OCI-LY7 (cell line): ENCODE results near the gene DNAH17. TPM values are rescaled to one million over a fixed set of nuclear protein-coding genes. Genes with fewer than 3 reads are reported as not detected.

Experiments used
- BruUV-seq: library from RNA; stranded (reverse); fragments of 400-500 nt; replicated peaks from 2 replicates; lab custom pipeline; 2021; lab: Mats Ljungman, UMichigan
- CTCF ChIA-PET: fragments of 300-600 bp; sonication (Branson Sonifier 250); formaldehyde crosslinking; loops from one replicate; lab custom pipeline; 2022; ENCODE audit warnings: antibody characterized with exemption; ENCODE audit not compliant: unreplicated experiment; lab: Charles Lee
- POLR2A ChIA-PET: fragments of 300-600 bp; sonication (Branson Sonifier 250); formaldehyde crosslinking; loops from one replicate; lab custom pipeline; 2022; ENCODE audit warnings: antibody characterized with exemption; lab: Charles Lee
- DNase-seq: peaks from one replicate; pipeline ENCODE4 v3.0.0-alpha.2; 2015; ENCODE audit warnings: low spot score
- H2AFZ ChIP-seq: fragments of 200-600 bp; sonication (generic), shearing (Covaris generic); 2 replicates; pipeline ENCODE4 v1.6.1; 2014; ENCODE audit warnings: mild to moderate bottlenecking, antibody characterized with exemption, low read length, moderate library complexity
- H3K27ac ChIP-seq: fragments of 200-600 bp; sonication (generic); 2 replicates; pipeline ENCODE4 v1.5.1; 2014; ENCODE audit warnings: mixed run types, low read depth, mild to moderate bottlenecking, moderate library complexity, low read length, inconsistent platforms; ENCODE audit not compliant: poor library complexity, severe bottlenecking
- H3K36me3 ChIP-seq: fragments of 200-600 bp; sonication (generic); 2 replicates; pipeline ENCODE4 v1.6.1; 2014; ENCODE audit warnings: mild to moderate bottlenecking, antibody characterized with exemption, low read length, moderate library complexity, mixed read lengths; ENCODE audit not compliant: insufficient read depth
- H3K4me1 ChIP-seq: fragments of 200-600 bp; sonication (generic); 2 replicates; pipeline ENCODE4 v1.5.1; 2014; ENCODE audit warnings: mild to moderate bottlenecking, low read length; ENCODE audit not compliant: insufficient read depth, poor library complexity, severe bottlenecking
- H3K4me2 ChIP-seq: fragments of 200-600 bp; sonication (generic); 2 replicates; pipeline ENCODE4 v1.6.1; 2014; ENCODE audit warnings: mild to moderate bottlenecking, low read length
- H3K4me3 ChIP-seq: fragments of 200-600 bp; sonication (generic); 2 replicates; pipeline ENCODE4 v1.5.1; 2014; ENCODE audit warnings: mild to moderate bottlenecking, low read depth, low read length; ENCODE audit not compliant: poor library complexity, severe bottlenecking
- H3K79me2 ChIP-seq: fragments of 200-600 bp; sonication (generic); 2 replicates; pipeline ENCODE4 v1.6.1; 2016; ENCODE audit warnings: low read depth, mild to moderate bottlenecking, low read length, moderate library complexity, mixed read lengths; ENCODE audit not compliant: insufficient read depth
- H3K9me2 ChIP-seq: fragments of 200-600 bp; sonication (generic); 2 replicates; pipeline ENCODE4 v1.6.1; 2016; ENCODE audit warnings: mild to moderate bottlenecking, low read length, mixed read lengths; ENCODE audit not compliant: insufficient read depth
- H3K9me3 ChIP-seq: fragments of 200-600 bp; sonication (generic); 2 replicates; pipeline ENCODE4 v1.6.1; 2014; ENCODE audit warnings: mild to moderate bottlenecking, mixed run types, low read length, mixed read lengths
- H4K20me1 ChIP-seq: fragments of 200-600 bp; sonication (generic); 2 replicates; pipeline ENCODE4 v1.6.1; 2014; ENCODE audit warnings: mild to moderate bottlenecking, antibody characterized with exemption, low read length, moderate library complexity, mixed read lengths; ENCODE audit not compliant: insufficient read depth
- CTCF ChIP-seq: fragments of 200-600 bp; sonication (generic); conservative IDR thresholded peaks from 2 replicates; pipeline ENCODE4 v1.5.1; 2014; ENCODE audit warnings: mild to moderate bottlenecking, antibody characterized with exemption, low read length, moderate library complexity, mixed read lengths
- EZH2phosphoT487 ChIP-seq: fragments of 200-600 bp; sonication (generic); IDR thresholded peaks from 2 replicates; pipeline ENCODE4 v1.6.1; 2018; ENCODE audit warnings: low read depth, borderline replicate concordance, mild to moderate bottlenecking, mixed run types, antibody characterized with exemption, low read length, moderate library complexity, mixed read lengths
- intact Hi-C: fragments of 100-400 bp; cut with micrococcal nuclease; formaldehyde crosslinking; loops from one replicate; pipeline ENCODE4 v1.10.0; 2022; ENCODE audit not compliant: unreplicated experiment
- total RNA-seq, 2 experiments: library from RNA; depleted of rRNA in 1 of 2; stranded (reverse); fragments of >200 nt in 1 of 2; shearing (Covaris generic) in 1 of 2; gene quantifications; 2 replicates each; pipeline ENCODE4 v1.2.3, GENCODE V29; 2014 to 2022

Gene DNAH17
- total RNA-seq, 2 experiments from 2014 or later, result 0.89 to 1.1 TPM

GRCh38 chr17:78449983-78450595, 127.1 kb downstream of the DNAH17 start:
- Histone ChIP-seq H3K79me2 (no peaks in the 10 kb centered on the region), H2AFZ (no peak overlapping the region), H3K27ac (no peak overlapping the region), H3K36me3 (no peaks in the 10 kb centered on the region), H3K4me1 (peaks cover 8% of the 10 kb centered on the region), H3K4me2 (no peak overlapping the region), H3K9me3 (no peaks in the 10 kb centered on the region), H3K4me3 (no peak overlapping the region), H3K9me2 (no peaks in the 10 kb centered on the region), H4K20me1 (no peaks in the 10 kb centered on the region)
- ChIA-PET CTCF (no interaction called here), POLR2A (interaction anchor here (0.5 kb wide), 1 partner anchor 94 kb away, joined by 9 read pairs; no protein-coding TSS in a partner anchor)
- BruUV-seq, result no TSS peak
- intact Hi-C loops, result no loop called here
- TF ChIP-seq CTCF (no peak), EZH2phosphoT487 (no peak)
- no peak for DNase-seq

GRCh38 chr17:78448356-78448993, 128.7 kb downstream of the DNAH17 start:
- no peak overlapping the region for H3K27ac ChIP-seq
- peaks cover 8% of the 10 kb centered on the region for H3K4me1 ChIP-seq
- H4K20me1 ChIP-seq, result no peaks in the 10 kb centered on the region
- H3K79me2 ChIP-seq, result no peaks in the 10 kb centered on the region
- ChIA-PET CTCF (interaction anchor here (0.5 kb wide), 2 partner anchors 14 to 685 kb away, joined by 3 to 4 read pairs; no protein-coding TSS in a partner anchor), POLR2A (interaction anchor here (0.6 kb wide), 1 partner anchor 20 kb away, joined by 6 read pairs; no protein-coding TSS in a partner anchor)
- TF ChIP-seq CTCF (peak; percentile 65), EZH2phosphoT487 (no peak)
- H2AFZ ChIP-seq, result no peak overlapping the region
- H3K4me3 ChIP-seq, result no peak overlapping the region
- H3K9me3 ChIP-seq, result no peaks in the 10 kb centered on the region
- intact Hi-C loops, result no loop called here
- no peak for DNase-seq
- H3K36me3 ChIP-seq, result no peaks in the 10 kb centered on the region
- no peaks in the 10 kb centered on the region for H3K9me2 ChIP-seq
- no peak overlapping the region for H3K4me2 ChIP-seq
- no TSS peak for BruUV-seq

- CTCF ChIA-PET, result no interaction called here
- no peak overlapping the region for H3K4me2 ChIP-seq
Measured at GRCh38 chr17:78446833-78447232, 130.4 kb downstream of the DNAH17 start.

More at GRCh38 chr17:78446833-78447232, 130.4 kb downstream of the DNAH17 start:
- DNase-seq, result no peak
- Histone ChIP-seq H3K4me1 (peaks cover 8% of the 10 kb centered on the region), H3K27ac (no peak overlapping the region), H3K9me2 (no peaks in the 10 kb centered on the region), H4K20me1 (no peaks in the 10 kb centered on the region), H3K4me3 (no peak overlapping the region), H3K9me3 (no peaks in the 10 kb centered on the region), H2AFZ (no peak overlapping the region), H3K79me2 (no peaks in the 10 kb centered on the region), H3K36me3 (no peaks in the 10 kb centered on the region)
- POLR2A ChIA-PET, result no interaction called here
- no TSS peak for BruUV-seq
- TF ChIP-seq EZH2phosphoT487, result no peak
- no peak for TF ChIP-seq CTCF
- intact Hi-C loops, result no loop called here
